ENCODE results near the gene SYNE2.

SYNE2 gene

GRCh38 chr14:64060648-64061096, 207.9 kb downstream of the SYNE2 start:
- peak; percentile 57 for TF ChIP-seq CTCF (IDR thresholded peaks at IDR 0.05; ENCODE audit: insufficient read depth, low read depth, low read length, missing control alignments)
- DNase-seq (ENCODE audit: low read depth): peak; percentile 41

GRCh38 chr14:64061115-64061514, 208.3 kb downstream of the SYNE2 start:
- no peak overlapping the region for H3K4me3 ChIP-seq (ENCODE audit: low read depth, low read length)
- no peak for DNase-seq (ENCODE audit: low read depth)
- no peak for TF ChIP-seq CTCF (IDR thresholded peaks at IDR 0.05; ENCODE audit: insufficient read depth, low read depth, low read length, missing control alignments)

More at GRCh38 chr14:64060648-64061096, 207.9 kb downstream of the SYNE2 start:
- H3K4me3 ChIP-seq (ENCODE audit: low read depth, low read length): no peak overlapping the region

GRCh38 chr14:64061706-64062105, 208.9 kb downstream of the SYNE2 start:
- no peak for DNase-seq (ENCODE audit: low read depth)
- no peak overlapping the region for H3K4me3 ChIP-seq (ENCODE audit: low read depth, low read length)
- TF ChIP-seq CTCF (IDR thresholded peaks at IDR 0.05; ENCODE audit: insufficient read depth, low read depth, low read length, missing control alignments): no peak

GRCh38 chr14:64062381-64063115, 209.7 kb downstream of the SYNE2 start:
- DNase-seq (ENCODE audit: low read depth): no peak
- H3K4me3 ChIP-seq (ENCODE audit: low read depth, low read length): no peak overlapping the region
- no peak for TF ChIP-seq CTCF (IDR thresholded peaks at IDR 0.05; ENCODE audit: insufficient read depth, low read depth, low read length, missing control alignments)

- no peak for TF ChIP-seq CTCF (IDR thresholded peaks at IDR 0.05; ENCODE audit: insufficient read depth, low read depth, low read length, missing control alignments)
- H3K4me3 ChIP-seq (ENCODE audit: low read depth, low read length): no peak overlapping the region
- no peak for DNase-seq (ENCODE audit: low read depth)
These were observed 211.6 kb downstream of the SYNE2 start for GRCh38 chr14:64064447-64064846.

GRCh38 chr14:64069634-64070359, 217.0 kb downstream of the SYNE2 start:
- no peak for TF ChIP-seq CTCF (IDR thresholded peaks at IDR 0.05; ENCODE audit: insufficient read depth, low read depth, low read length, missing control alignments)
- H3K4me3 ChIP-seq (ENCODE audit: low read depth, low read length): no peak overlapping the region
- DNase-seq (ENCODE audit: low read depth): no peak

All from GM12865 (cell line).